Astrocyte of the spinal cord (primary cell): Measurements from ENCODE around the gene ABLIM1.

Experiments
- DNase-seq: peaks from one replicate; pipeline ENCODE4 v3.0.0; 2011; ENCODE audit warnings: low read depth, low spot score
- H3K4me3 ChIP-seq: 2 replicates; pipeline ENCODE4 v1.5.1; 2011; ENCODE audit warnings: low read depth, mild to moderate bottlenecking, low read length, moderate library complexity
- CTCF ChIP-seq: IDR thresholded peaks from 2 replicates; pipeline ENCODE4 v1.5.1; 2012; ENCODE audit warnings: low read depth, mild to moderate bottlenecking, low read length, inconsistent platforms
- in situ Hi-C: cut with HindIII; loops from 2 replicates; pipeline ENCODE4 v1.10.0; 2017; ENCODE audit warnings: low sequenced_read_pairs

ABLIM1 gene

GRCh38 chr10:114518401-114519305 lies 139.4 kb downstream of the ABLIM1 start:
- no peak for TF ChIP-seq CTCF
- DNase-seq, result no peak
- in situ Hi-C loops, result no loop called here
- H3K4me3 ChIP-seq, result no peak overlapping the region

GRCh38 chr10:114517368-114518250 lies 140.5 kb downstream of the ABLIM1 start:
- no peak for TF ChIP-seq CTCF
- DNase-seq, result no peak
- H3K4me3 ChIP-seq, result no peak overlapping the region
- in situ Hi-C loops, result no loop called here

GRCh38 chr10:114516356-114516755 lies 141.7 kb downstream of the ABLIM1 start:
- H3K4me3 ChIP-seq, result no peak overlapping the region
- in situ Hi-C loops, result no loop called here
- TF ChIP-seq CTCF, result no peak
- no peak for DNase-seq

- no peak for TF ChIP-seq CTCF
- in situ Hi-C loops, result no loop called here
- no peak for DNase-seq
- H3K4me3 ChIP-seq, result no peak overlapping the region
Measured at GRCh38 chr10:114515298-114515914, 142.7 kb downstream of the ABLIM1 start.

- DNase-seq, result no peak
Measured at GRCh38 chr10:114513381-114513792, 144.7 kb downstream of the ABLIM1 start.

More at GRCh38 chr10:114513381-114513792, 144.7 kb downstream of the ABLIM1 start:
- in situ Hi-C loops, result no loop called here
- H3K4me3 ChIP-seq, result no peak overlapping the region
- no peak for TF ChIP-seq CTCF
